HCT116 (cell line): Measurements from ENCODE around the gene NEK11. TPM values are rescaled to one million over a fixed set of nuclear protein-coding genes. Genes with fewer than 3 reads are reported as not detected.

ENCODE experiments used
- ATAC-seq: fragments of 200-7000 bp; cut with Tn5 transposase; 2 replicates; pipeline ENCODE4 v1.9.1; 2020; ENCODE audit warnings: mild to moderate bottlenecking, moderate library complexity
- BruUV-seq: library from RNA; stranded (reverse); fragments of 400-500 nt; replicated peaks from 2 replicates; lab custom pipeline; 2021; lab: Mats Ljungman, UMichigan
- CTCF ChIA-PET: fragments of 300-600 bp; sonication (Branson Sonifier 250); formaldehyde crosslinking; loops from one replicate; lab custom pipeline; 2021; ENCODE audit warnings: antibody characterized with exemption; lab: Charles Lee
- POLR2A ChIA-PET: fragments of 300-600, 350-600 bp; sonication (Branson Sonifier 250); formaldehyde crosslinking; loops from one replicate; lab custom pipeline; 2021; ENCODE audit warnings: antibody characterized with exemption; lab: Charles Lee
- RAD21 ChIA-PET, 2 experiments: fragments of 300-600 bp; sonication (Branson Sonifier 250); formaldehyde crosslinking; loops; one replicate each; lab custom pipeline; 2023; ENCODE audit warnings: low total read pairs in 2 of 2; ENCODE audit not compliant: uncharacterized antibody in 2 of 2, unreplicated experiment in 2 of 2, low non-redundant PET in 1 of 2; lab: Charles Lee
- DNase-seq: peaks from one replicate; pipeline ENCODE4 v3.0.0-alpha.2; 2010; ENCODE audit warnings: low read depth, low spot score
- H2AFZ ChIP-seq: fragments of 200-600 bp; shearing (Covaris generic), sonication (generic); 2 replicates; pipeline ENCODE4 v1.6.1; 2017; ENCODE audit warnings: low read depth, mixed run types, mixed read lengths, antibody characterized with exemption, low read length; ENCODE audit not compliant: poor library complexity, severe bottlenecking
- H3K27ac ChIP-seq: 2 replicates; pipeline ENCODE4 v1.5.1; 2012; ENCODE audit warnings: low read depth, low read length
- H3K27me3 ChIP-seq: fragments of 200-600 bp; sonication (generic); 2 replicates; pipeline ENCODE4 v1.6.1; 2016; ENCODE audit warnings: mixed run types, low read length, mixed read lengths; ENCODE audit not compliant: insufficient read depth
- H3K36me3 ChIP-seq, 2 experiments: fragments of 200-500 bp in 1 of 2; fragments of 200-600 bp in 1 of 2; sonication (Bioruptor generic) in 1 of 2; sonication (generic) in 1 of 2; 2 replicates each; pipeline versions ENCODE4 v1.5.1 to v1.6.1; 2014 to 2016; ENCODE audit warnings: low read length in 2 of 2, inconsistent platforms in 1 of 2, mixed read lengths in 1 of 2, mixed run types in 1 of 2; ENCODE audit not compliant: insufficient read depth in 2 of 2, control insufficient read depth in 1 of 2
- H3K4me1 ChIP-seq, 2 experiments: fragments of 200-600 bp in 1 of 2; sonication (generic) in 1 of 2; 2 replicates each; pipeline versions ENCODE4 v1.5.1 to v1.6.1; 2012 to 2017; ENCODE audit warnings: low read length in 2 of 2, inconsistent platforms in 1 of 2, mild to moderate bottlenecking in 1 of 2, mixed read lengths in 1 of 2, mixed run types in 1 of 2, moderate library complexity in 1 of 2; ENCODE audit not compliant: insufficient read depth in 2 of 2, control insufficient read depth in 1 of 2
- H3K4me2 ChIP-seq: fragments of 200-600 bp; sonication (generic); 2 replicates; pipeline ENCODE4 v1.6.1; 2017; ENCODE audit warnings: mixed run types, low read length, mixed read lengths
- H3K4me3 ChIP-seq, 2 experiments: fragments of 200-600 bp in 1 of 2; sonication (generic) in 1 of 2; replicated peaks in 1 of 2; 2 replicates each; pipeline ENCODE4 v1.5.1; 2011 to 2016; ENCODE audit warnings: low read length in 2 of 2, control low read depth in 1 of 2, low read depth in 1 of 2, mild to moderate bottlenecking in 1 of 2, mixed read lengths in 1 of 2, mixed run types in 1 of 2
- H3K79me2 ChIP-seq: fragments of 200-600 bp; sonication (generic); 2 replicates; pipeline ENCODE4 v1.6.1; 2017; ENCODE audit warnings: mild to moderate bottlenecking, mixed run types, low read length, moderate library complexity, mixed read lengths; ENCODE audit not compliant: insufficient read depth
- H3K9ac ChIP-seq: fragments of 200-600 bp; sonication (generic); 2 replicates; pipeline ENCODE4 v1.6.1; 2016; ENCODE audit warnings: low read length, mixed read lengths
- H3K9me2 ChIP-seq: fragments of 200-600 bp; sonication (generic), shearing (Covaris generic); 2 replicates; pipeline ENCODE4 v1.6.1; 2017; ENCODE audit warnings: mixed run types, mild to moderate bottlenecking, moderate library complexity; ENCODE audit not compliant: insufficient read depth
- H3K9me3 ChIP-seq, 2 experiments: fragments of 200-500 bp in 1 of 2; fragments of 200-600 bp in 1 of 2; sonication (Bioruptor generic) in 1 of 2; sonication (generic) in 1 of 2; 2 replicates each; pipeline ENCODE4 v1.6.1; 2014 to 2017; ENCODE audit warnings: low read length in 2 of 2, mixed read lengths in 2 of 2, inconsistent platforms in 1 of 2, low read depth in 1 of 2, mild to moderate bottlenecking in 1 of 2, mixed run types in 1 of 2, moderate library complexity in 1 of 2; ENCODE audit not compliant: control insufficient read depth in 1 of 2, insufficient read depth in 1 of 2
- H4K20me1 ChIP-seq: fragments of 200-600 bp; sonication (generic), shearing (Covaris generic); 2 replicates; pipeline ENCODE4 v1.6.1; 2017; ENCODE audit warnings: mixed run types, mild to moderate bottlenecking, moderate library complexity; ENCODE audit not compliant: insufficient read depth
- CBX3 ChIP-seq: IDR thresholded peaks from 2 replicates; pipeline ENCODE4 v1.6.1; 2012; ENCODE audit warnings: low read depth
- CTCF ChIP-seq, 3 experiments: fragments of 200-600 bp in 1 of 3; sonication (generic) in 1 of 3; IDR thresholded peaks in 2 of 3; conservative IDR thresholded peaks in 1 of 3; 2 replicates each; pipeline ENCODE4 v1.5.1; 2012 to 2017; ENCODE audit warnings: low read depth in 2 of 3, low read length in 2 of 3, antibody characterized with exemption in 1 of 3, borderline replicate concordance in 1 of 3, control low read depth in 1 of 3, mild to moderate bottlenecking in 1 of 3, mixed read lengths in 1 of 3, mixed run types in 1 of 3, moderate library complexity in 1 of 3; ENCODE audit not compliant: insufficient read depth in 1 of 3
- EGR1 ChIP-seq: IDR thresholded peaks from 2 replicates; pipeline ENCODE4 v1.6.1; 2012; ENCODE audit warnings: low read depth
- ELF1 ChIP-seq: IDR thresholded peaks from 2 replicates; pipeline ENCODE4 v1.6.1; 2012; ENCODE audit warnings: low read depth, borderline replicate concordance
- EZH2 ChIP-seq: fragments of 200-600 bp; sonication (generic); IDR thresholded peaks from 2 replicates; pipeline ENCODE4 v1.6.1; 2017; ENCODE audit warnings: antibody characterized with exemption, mixed run types
- EZH2phosphoT487 ChIP-seq: fragments of 200-600 bp; IDR thresholded peaks from 2 replicates; pipeline ENCODE4 v1.6.1; 2018; ENCODE audit warnings: antibody characterized with exemption, borderline replicate concordance
- FOSL1 ChIP-seq: IDR thresholded peaks from 2 replicates; pipeline ENCODE4 v1.6.1; 2012; ENCODE audit warnings: low read depth
- JUND ChIP-seq: IDR thresholded peaks from 2 replicates; pipeline ENCODE4 v1.6.1; 2012
- MAX ChIP-seq: IDR thresholded peaks from 2 replicates; pipeline ENCODE4 v1.6.1; 2012
- POLR2A ChIP-seq: IDR thresholded peaks from 2 replicates; pipeline ENCODE4 v1.7.0; 2011; ENCODE audit warnings: borderline replicate concordance; ENCODE audit not compliant: insufficient read depth, insufficient read length; ENCODE audit errors: extremely low read depth
- POLR2AphosphoS5 ChIP-seq: IDR thresholded peaks from 2 replicates; pipeline ENCODE4 v1.6.1; 2011; ENCODE audit warnings: mild to moderate bottlenecking, low read depth, low read length, moderate library complexity
- SIN3A ChIP-seq: IDR thresholded peaks from 2 replicates; pipeline ENCODE4 v1.6.1; 2012; ENCODE audit warnings: low read depth
- SP1 ChIP-seq: IDR thresholded peaks from 2 replicates; pipeline ENCODE4 v1.6.1; 2012; ENCODE audit warnings: low read depth
- SRF ChIP-seq: IDR thresholded peaks from 2 replicates; pipeline ENCODE4 v1.6.1; 2012; ENCODE audit warnings: low read depth
- TCF7L2 ChIP-seq: IDR thresholded peaks from 2 replicates; pipeline ENCODE4 v1.7.0; 2011; ENCODE audit warnings: borderline replicate concordance, inconsistent platforms; ENCODE audit not compliant: insufficient read depth, insufficient read length; ENCODE audit errors: extremely low read depth
- YY1 ChIP-seq: IDR thresholded peaks from 2 replicates; pipeline ENCODE4 v1.6.1; 2011; ENCODE audit warnings: low read length, low read depth, moderate library complexity, mild to moderate bottlenecking; ENCODE audit not compliant: insufficient replicate concordance; ENCODE audit errors: extremely low read depth
- ZBTB33 ChIP-seq: IDR thresholded peaks from 2 replicates; pipeline ENCODE4 v1.6.1; 2011; ENCODE audit warnings: mild to moderate bottlenecking, low read length, moderate library complexity; ENCODE audit not compliant: insufficient replicate concordance; ENCODE audit errors: extremely low read depth
- ZFX ChIP-seq: fragments of 450-650 bp; IDR thresholded peaks from 2 replicates; pipeline ENCODE4 v1.6.1; 2017
- intact Hi-C: fragments of 100-400 bp; cut with micrococcal nuclease; formaldehyde crosslinking; loops from 2 replicates; pipeline ENCODE4 v1.10.0; 2022
- total RNA-seq: library from RNA; stranded (reverse); gene quantifications from one replicate; pipeline ENCODE4 v1.2.1, GENCODE V29; 2021; ENCODE audit not compliant: unreplicated experiment
- TF ChIP-seq, protein P1 (sequence below): IDR thresholded peaks from 2 replicates; pipeline ENCODE4 v1.6.1; 2012
- TF ChIP-seq, protein P2 (sequence below): IDR thresholded peaks from 2 replicates; pipeline ENCODE4 v1.6.1; 2012; ENCODE audit warnings: low read depth

NEK11 gene
- total RNA-seq, 1 experiment from 2014 or later, result 3.1 TPM

GRCh38 chr3:131260525-131260924, 233.8 kb downstream of the NEK11 start:
- H3K27ac ChIP-seq, result no peak overlapping the region
- ATAC-seq, result no peak
- H3K4me2 ChIP-seq, result no peak overlapping the region
- no peaks in the 10 kb centered on the region for H3K4me1 ChIP-seq
- H3K9ac ChIP-seq, result no peak overlapping the region
- intact Hi-C loops, result no loop called here
- DNase-seq, result no peak
- no peaks in the 10 kb centered on the region for H3K9me2 ChIP-seq
- H3K79me2 ChIP-seq, result no peaks in the 10 kb centered on the region
- TF ChIP-seq, protein P1, sequence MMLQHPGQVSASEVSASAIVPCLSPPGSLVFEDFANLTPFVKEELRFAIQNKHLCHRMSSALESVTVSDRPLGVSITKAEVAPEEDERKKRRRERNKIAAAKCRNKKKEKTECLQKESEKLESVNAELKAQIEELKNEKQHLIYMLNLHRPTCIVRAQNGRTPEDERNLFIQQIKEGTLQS, result no peak
- TF ChIP-seq ZBTB33 (no peak), JUND (no peak), YY1 (no peak), ELF1 (no peak), POLR2AphosphoS5 (no peak), EGR1 (no peak), CTCF (IDR thresholded peaks at IDR 0.05 in 2 of 3, conservative IDR thresholded peaks at IDR 0.05 in 1 of 3; ENCODE audit: borderline replicate concordance in 1 of 3, insufficient read depth in 1 of 3, low read depth in 2 of 3, low read length in 2 of 3) (no peak), MAX (no peak), SRF (no peak), FOSL1 (no peak), SP1 (no peak), SIN3A (no peak), CBX3 (no peak), ZFX (no peak), EZH2phosphoT487 (no peak), TCF7L2 (no peak), EZH2 (no peak), POLR2A (no peak)
- TF ChIP-seq, protein P2, sequence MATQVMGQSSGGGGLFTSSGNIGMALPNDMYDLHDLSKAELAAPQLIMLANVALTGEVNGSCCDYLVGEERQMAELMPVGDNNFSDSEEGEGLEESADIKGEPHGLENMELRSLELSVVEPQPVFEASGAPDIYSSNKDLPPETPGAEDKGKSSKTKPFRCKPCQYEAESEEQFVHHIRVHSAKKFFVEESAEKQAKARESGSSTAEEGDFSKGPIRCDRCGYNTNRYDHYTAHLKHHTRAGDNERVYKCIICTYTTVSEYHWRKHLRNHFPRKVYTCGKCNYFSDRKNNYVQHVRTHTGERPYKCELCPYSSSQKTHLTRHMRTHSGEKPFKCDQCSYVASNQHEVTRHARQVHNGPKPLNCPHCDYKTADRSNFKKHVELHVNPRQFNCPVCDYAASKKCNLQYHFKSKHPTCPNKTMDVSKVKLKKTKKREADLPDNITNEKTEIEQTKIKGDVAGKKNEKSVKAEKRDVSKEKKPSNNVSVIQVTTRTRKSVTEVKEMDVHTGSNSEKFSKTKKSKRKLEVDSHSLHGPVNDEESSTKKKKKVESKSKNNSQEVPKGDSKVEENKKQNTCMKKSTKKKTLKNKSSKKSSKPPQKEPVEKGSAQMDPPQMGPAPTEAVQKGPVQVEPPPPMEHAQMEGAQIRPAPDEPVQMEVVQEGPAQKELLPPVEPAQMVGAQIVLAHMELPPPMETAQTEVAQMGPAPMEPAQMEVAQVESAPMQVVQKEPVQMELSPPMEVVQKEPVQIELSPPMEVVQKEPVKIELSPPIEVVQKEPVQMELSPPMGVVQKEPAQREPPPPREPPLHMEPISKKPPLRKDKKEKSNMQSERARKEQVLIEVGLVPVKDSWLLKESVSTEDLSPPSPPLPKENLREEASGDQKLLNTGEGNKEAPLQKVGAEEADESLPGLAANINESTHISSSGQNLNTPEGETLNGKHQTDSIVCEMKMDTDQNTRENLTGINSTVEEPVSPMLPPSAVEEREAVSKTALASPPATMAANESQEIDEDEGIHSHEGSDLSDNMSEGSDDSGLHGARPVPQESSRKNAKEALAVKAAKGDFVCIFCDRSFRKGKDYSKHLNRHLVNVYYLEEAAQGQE, result no peak
- H3K9me3 ChIP-seq, result no peaks in the 10 kb centered on the region
- H4K20me1 ChIP-seq, result no peaks in the 10 kb centered on the region
- no peak overlapping the region for H2AFZ ChIP-seq
- BruUV-seq, result no TSS peak
- CTCF ChIA-PET, result no interaction called here
- H3K4me3 ChIP-seq, result no peak overlapping the region
- H3K27me3 ChIP-seq, result no peaks in the 10 kb centered on the region
- POLR2A ChIA-PET, result no interaction called here
- no peaks in the 10 kb centered on the region for H3K36me3 ChIP-seq
- RAD21 ChIA-PET, result no interaction called here
